Bladder microvascular endothelial cell (primary cell): ENCODE results near the gene NUP155. TPM values are rescaled to one million over a fixed set of nuclear protein-coding genes. Genes with fewer than 3 reads are reported as not detected.

Experiments
- total RNA-seq: library from RNA; depleted of rRNA; stranded (reverse); fragments of >200 nt; gene quantifications from 2 replicates; pipeline ENCODE4 v1.2.3, GENCODE V29; 2014

NUP155 gene
- total RNA-seq: 24.6 and 43.8 TPM in 2 replicates

DNA sequence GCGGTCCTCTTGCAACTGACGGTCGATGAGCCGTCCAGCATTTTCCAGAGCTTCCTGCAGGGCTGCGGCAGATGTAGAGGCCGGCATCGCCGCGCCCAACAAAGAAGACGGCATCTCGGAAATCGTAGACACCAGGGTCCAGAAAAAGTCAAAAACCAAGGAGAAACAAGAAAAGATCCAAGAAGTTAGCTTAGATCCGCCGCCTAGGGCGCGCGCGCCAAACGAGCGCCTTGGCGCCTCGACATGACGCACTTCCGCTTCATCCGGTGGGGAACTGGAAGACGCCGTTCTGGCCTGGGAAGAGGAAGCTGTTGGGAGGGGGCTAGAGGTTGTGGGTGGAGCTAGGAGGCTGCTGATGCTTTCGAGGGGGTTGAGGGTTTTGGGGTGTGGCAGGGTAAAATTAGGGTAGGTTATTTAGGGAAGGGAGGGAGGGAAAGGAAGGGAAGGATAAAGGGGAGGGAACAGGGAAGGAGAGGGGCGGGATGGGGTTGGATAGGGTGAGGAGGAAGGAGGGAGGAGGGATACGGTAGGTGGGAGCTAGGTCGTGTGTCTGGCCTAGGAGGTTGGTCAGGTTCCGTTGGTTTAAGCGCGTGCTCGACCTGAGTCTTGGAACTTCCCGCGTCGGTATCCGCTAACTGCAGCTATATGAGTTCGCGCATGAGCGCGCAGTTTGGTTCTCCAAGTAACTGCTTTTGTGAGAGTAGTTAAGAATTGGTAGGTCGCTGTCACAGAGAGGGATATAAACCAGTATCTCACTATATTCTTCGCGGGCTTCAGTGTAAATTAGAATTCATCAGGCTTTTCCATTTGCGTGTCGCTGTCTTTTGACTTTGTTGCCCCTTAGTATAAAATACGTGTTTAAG is at the start of gene NUP155:
NUP155 (minus strand) TSS at position 243 of the 863 bp plus-strand sequence; CDS start at position 114, 129 bp downstream.

DNA sequence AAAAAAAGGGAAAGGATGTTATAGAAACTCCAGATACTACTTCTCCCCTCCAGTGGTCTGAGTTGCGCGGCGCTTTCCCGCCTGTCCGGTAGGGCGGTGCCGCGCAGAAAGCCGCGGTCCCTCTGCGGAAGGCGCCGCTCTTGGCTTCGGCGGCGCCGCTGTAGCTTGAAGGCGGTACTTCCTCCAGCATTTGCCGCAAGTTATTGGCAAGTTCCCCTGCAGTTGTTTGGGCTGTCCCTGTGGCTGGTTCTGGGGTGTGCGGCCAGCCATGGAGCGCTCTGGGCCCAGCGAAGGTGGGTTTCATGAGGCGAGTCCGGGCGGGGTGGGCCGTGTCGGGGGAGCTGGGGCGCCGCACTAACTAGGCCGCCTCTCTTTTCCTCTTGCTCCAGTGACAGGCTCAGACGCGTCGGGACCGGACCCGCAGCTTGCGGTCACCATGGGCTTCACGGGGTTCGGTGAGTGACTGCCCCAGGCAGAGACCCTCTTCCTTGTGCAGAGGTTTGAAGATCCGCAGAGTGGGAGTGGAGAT is 8.3 kb upstream of the NUP155 start, which contains the start of gene WDR70:
WDR70 (plus strand) TSS at position 219 of the 529 bp plus-strand sequence; CDS start at position 269, 50 bp downstream.

DNA sequence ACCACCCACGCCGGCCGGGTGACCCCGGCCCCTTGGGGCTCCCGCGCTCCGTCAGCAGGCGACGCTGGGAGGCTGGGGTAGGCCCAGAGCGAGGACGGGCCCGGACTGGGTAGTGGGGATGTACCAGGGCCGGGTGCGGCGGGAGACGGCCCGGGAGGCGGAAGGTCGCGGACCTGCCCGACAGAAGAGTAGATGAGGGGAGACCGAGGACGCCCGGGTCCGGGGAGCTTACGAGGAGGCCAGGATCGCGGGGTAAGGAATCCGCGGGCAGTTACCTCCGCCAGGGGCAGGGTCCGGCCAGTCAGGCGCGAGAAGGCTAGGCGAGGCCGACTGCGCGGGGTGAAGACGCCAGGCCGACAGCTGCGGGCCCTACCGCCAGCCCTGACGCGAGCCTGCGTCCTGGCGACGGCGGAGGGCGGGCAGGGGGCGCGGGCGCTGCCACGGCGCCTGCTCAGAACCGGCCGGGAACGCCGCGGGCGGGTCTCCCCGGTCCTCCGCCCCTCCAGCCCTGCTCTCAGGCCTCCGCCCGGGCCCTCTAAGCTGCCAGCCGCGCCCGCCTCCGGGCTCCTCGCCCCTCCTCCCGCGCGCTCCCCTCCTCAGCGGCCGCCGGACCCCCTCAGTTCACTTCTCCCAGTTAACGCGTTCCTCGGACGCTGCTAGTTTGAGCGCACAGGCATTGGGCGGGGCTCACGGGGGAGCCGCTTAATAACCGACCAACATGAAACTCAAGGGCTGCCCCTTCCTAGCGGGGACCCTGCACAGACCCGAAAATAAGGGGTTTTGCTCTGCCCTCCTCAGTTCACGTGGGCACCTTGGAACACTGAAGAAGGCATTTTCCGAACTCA is 121.7 kb downstream of the NUP155 start, which contains the start of gene CPLANE1:
CPLANE1 (minus strand) TSS at position 407 of the 845 bp plus-strand sequence. CDS start 1,678 bp downstream, outside the sequence.

Other genes with a start within 250 kb of the NUP155 start
- gene CPLANE1, start 121.7 kb downstream of the NUP155 start, total RNA-seq: 8.6 and 23.0 TPM in 2 replicates
- 30.8 and 59.5 TPM in 2 replicates for gene WDR70, start 8.2 kb upstream of the NUP155 start, total RNA-seq